Fibroblast of pulmonary artery (primary cell): ENCODE measurements around the gene LHX5.

ENCODE experiments used
- DNase-seq: peaks from one replicate; pipeline ENCODE4 v3.0.0-alpha.2; 2010; ENCODE audit warnings: low read depth
- H3K4me3 ChIP-seq: replicated peaks from 2 replicates; pipeline ENCODE4 v1.5.1; 2011; ENCODE audit warnings: low read depth, mild to moderate bottlenecking, control low read depth, low read length, moderate library complexity
- CTCF ChIP-seq: IDR thresholded peaks from 2 replicates; pipeline ENCODE4 v1.5.1; 2011; ENCODE audit warnings: mild to moderate bottlenecking, control low read depth, low read length, inconsistent platforms; ENCODE audit errors: missing control alignments

LHX5 gene

DNA sequence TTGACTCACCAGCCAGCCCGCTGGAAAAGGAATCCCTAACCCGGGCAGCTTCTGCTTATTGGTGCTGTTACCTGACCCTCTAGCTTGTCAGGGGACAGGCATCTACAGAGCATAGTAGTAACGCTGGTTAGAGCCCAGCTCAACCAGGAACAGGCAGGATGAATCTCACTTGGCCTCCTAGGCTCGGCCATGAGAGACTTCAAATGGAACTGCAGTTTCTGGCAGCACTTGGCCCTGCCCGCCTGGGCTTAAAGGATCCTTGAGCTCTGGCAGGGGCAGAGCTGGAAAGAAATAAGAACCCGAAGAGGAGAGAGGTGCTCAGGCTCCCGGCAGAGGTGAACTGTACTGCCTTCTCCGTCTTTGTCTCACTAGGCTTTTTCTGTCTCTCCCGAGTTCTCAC, 2.3 kb upstream of the LHX5 start:
- TF ChIP-seq CTCF, result no peak
- DNase-seq, result no peak
- no peak overlapping the region for H3K4me3 ChIP-seq

DNA sequence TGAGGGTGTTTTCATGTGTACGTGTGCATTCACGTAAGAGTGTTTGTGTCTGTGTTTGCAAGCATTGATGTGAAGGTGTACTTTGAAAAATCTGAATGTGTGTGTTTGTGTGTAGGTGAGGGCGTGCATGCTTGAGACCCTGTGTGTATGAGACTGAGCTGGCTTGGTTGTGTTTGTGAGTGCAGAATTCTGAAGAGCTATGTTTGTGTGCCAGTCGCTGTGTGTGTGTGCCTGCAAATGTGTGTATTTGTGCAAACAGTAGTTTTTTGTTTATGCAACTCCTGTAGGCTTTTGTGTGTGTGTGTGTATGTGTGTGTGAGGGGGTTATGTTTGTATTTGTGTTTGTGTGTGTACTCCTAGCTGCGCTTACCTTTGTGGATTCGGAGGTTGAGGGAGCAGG, 1.7 kb upstream of the LHX5 start:
- H3K4me3 ChIP-seq, result no peak overlapping the region
- no peak for DNase-seq
- no peak for TF ChIP-seq CTCF

DNA sequence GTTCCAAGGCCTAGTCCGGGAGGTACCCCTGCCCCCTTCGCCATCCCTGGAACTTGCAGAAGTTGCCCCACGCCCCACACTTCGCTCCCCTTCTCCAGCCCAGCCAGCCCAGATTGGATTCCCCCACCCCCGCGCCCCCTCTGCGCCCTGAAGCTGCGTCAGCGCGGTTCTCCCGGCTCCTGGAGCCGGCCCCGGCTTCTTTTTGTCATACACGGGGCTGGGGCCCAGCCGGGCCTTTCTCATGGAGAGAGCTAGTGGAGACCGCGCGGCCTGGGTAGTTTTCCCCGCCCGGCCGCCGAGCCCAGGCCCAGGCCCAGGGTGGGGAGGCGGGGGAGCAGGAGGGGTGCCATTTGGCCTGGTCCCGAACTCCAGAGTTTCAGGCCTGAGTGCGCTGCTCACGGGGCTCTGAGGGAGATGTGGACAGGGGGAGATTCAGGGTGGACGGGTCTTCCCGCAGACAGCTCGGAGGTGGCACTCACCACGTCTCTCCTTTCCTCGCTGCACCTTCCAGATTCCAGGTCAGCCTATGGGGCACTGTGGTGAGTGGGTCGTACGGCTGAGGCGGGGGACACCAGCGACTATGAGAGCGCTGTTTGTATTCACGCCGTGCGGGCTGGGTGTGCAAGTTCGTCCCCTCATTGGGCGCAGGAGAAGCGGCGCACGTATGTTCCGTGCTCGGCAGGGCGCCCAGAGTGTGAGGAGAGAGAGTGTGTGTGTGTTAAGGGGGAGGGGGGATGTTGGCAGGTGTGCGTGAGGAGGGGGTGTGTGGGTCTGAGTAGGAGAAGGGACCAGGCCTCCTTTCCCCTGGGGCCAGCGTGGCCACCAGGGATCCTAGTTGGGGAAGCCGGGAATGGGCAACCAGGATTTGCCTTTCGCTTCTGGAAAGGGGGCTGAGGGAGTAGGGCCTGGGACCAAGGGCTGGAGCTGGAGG, 785 bp upstream of the LHX5 start:
- no peak for DNase-seq

GRCh38 chr12:113470871-113471618, 626 bp downstream of the LHX5 start:
- no peak for TF ChIP-seq CTCF

More for the DNA sequence above, 785 bp upstream of the LHX5 start:
- no peak overlapping the region for H3K4me3 ChIP-seq
- no peak for TF ChIP-seq CTCF

DNA sequence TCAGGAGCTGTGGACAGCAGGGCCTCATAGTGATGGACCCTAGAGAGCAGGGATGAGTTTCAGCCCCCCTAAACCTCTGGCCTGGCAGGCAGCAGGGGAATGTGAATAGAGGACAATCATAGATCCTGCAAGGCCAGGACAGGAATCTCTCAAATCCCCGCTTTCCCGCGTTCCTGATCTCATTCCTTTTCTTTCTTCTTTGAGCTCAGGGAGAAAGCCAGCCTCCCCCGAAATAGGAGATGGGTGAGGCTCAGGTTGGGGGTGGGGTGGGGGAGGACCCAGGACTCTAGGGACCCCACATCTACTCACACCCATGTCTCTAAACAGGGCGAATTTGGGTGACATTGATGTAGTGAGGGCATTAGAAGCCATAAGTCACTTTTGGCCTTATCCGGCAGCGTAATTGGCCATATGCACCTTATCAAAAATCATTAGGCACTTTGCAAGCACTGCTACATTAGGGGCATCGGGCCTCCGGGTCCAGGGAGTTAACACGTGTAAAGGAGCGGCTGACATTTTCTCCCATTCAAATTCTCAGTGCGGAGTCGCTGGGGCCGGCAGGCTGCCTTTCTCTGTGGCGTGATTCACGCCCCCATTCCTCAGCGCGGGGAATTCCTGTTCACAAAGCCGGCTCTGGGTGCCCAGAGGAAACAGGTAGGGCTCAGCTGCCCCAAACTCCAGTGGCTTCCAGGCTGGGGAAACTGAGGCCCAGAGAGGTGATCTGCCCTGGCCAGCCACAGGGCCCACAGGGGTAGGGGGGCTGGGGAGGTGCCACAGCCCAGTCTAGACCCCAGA, 1.5 kb downstream of the LHX5 start:
- no peak overlapping the region for H3K4me3 ChIP-seq
- DNase-seq, result no peak
- TF ChIP-seq CTCF, result no peak

More at GRCh38 chr12:113470871-113471618, 626 bp downstream of the LHX5 start:
- H3K4me3 ChIP-seq, result no peak overlapping the region
- no peak for DNase-seq

DNA sequence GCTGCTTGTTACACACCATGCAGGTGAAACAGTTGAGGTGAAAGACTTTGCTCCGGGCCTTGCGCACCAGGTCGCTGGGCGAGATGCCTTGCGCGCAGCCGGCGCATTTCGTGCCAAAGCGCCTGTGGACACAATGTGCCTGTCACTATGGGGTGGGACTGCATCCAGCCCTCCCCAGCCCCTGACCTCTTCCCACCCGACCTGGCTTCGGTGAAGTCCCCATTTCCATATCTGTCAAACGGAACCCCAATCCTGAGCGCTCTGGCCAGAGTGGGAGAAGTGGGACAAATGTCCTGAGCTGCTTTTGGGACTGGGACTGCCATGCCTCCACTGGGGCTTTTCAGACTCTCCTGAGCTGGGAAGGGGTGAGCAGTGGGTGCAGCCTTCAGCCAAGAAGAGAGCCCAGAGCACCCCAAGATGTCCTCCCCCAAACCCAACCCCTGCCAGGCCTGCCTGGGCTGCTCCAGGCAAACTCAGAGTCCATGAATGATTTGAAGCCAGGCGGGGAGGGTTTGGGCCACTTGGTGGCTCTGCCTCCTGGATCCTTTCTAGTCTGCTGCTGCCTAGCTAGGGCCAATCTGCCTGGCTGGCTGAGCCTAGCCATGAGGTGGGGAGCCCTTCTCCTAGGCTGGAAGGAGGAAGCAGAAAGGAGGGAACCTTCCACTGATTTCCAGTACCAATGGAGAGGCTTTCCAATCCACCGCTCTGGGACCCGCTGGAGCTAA, 2.3 kb downstream of the LHX5 start:
- no peak for DNase-seq
- no peak for TF ChIP-seq CTCF
- no peak overlapping the region for H3K4me3 ChIP-seq
